T follicular helper cell (primary cell): Measurements from ENCODE around the gene RPA1.
"Not testable (repeated sequence)": the region's sequence is repeated elsewhere in the genome, so short reads cannot be mapped to it uniquely, and the experiment has no call there.

Experiments
- DNase-seq: peaks from one replicate; pipeline ENCODE4 v3.0.0-alpha.2; 2020; ENCODE audit warnings: low read depth

Gene RPA1

DNA sequence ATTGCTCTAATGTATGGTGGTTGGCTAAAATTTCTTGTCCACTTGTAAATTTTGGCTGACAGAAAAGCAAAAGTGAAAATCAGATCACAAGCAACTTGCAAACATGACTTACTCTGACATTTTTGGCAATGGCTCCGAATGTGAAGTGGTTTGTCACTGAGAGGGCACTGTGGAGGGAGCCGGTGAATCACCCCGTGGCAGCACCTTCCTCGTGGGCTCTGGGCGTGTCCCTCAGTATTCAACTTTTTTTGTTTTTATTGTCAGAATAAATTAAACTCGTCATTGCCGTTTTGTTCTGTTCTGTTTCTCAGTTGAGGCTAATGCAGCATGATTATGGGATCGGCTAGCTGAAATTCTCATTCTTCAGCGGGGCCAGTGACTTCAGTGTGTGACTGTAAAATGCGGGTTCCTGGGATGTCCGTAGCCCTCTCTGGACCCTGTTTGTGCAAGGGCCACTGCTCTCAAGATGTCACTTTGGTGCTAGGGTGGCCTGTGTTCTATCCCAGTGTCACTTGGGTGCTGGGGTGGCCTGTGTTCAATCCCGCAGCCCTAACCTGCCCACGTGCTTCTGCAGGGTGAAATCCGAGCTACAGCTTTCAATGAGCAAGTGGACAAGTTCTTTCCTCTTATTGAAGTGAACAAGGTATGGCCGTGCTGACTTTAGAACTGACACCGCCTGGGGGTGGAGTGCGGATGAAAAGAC, 48.8 kb downstream of the RPA1 start:
- no peak for DNase-seq

DNA sequence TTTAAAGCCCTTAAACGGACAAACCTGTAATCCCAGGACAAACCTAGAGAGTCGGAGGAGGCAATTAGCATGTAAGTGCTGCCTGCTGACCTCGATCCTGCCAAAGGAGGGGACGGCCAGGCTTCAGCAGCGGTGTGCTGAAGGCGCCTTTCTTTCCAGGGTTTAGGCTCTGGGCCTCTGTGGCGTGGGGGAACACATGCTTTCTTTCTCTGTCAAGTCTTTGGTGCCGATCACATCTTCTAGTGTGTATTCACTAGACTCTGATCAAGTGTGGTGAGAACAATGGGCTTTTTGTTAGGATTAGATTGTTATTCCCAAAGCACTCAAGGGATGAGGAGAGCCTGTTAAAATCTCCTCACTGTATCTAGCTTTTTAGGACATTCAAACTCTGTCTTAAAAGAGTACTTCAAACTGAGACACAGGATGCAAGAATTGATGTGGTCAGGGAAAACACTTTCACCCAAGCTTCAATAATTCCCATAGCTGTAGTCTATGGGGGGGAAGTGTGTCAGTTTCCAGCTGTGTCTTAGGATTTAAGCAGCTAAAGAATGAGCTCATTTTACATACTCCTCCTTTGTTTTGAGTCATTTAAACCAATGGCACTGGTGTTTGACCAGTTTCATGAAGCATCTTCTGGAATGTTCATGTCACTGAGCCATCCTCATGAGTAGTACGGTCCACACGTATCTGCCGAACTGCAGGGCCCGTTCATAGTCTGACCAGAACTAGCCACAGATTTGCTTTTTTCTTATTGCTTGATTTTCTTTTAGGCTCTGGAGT, 51.2 kb downstream of the RPA1 start:
- no peak for DNase-seq

DNA sequence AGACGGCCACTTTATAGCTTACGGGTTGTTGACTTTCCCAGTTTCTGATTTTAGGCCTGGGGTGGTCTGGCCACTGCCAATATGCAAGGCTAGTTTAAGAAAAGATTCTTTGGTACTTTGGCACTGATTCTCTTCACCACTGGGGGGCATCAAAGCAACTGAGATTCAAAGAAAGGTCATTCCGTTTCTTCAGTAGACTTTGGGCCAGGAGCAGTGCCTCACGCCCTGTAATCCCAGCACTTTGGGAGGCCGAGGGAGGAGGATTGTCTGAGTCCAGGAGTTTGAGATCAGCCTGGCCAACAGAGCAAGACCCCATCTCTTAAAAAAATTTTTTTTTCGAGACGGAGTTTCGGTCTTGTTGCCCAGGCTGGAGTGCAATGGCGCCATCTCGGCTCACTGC, 53.0 kb downstream of the RPA1 start:
- DNase-seq = no peak

DNA sequence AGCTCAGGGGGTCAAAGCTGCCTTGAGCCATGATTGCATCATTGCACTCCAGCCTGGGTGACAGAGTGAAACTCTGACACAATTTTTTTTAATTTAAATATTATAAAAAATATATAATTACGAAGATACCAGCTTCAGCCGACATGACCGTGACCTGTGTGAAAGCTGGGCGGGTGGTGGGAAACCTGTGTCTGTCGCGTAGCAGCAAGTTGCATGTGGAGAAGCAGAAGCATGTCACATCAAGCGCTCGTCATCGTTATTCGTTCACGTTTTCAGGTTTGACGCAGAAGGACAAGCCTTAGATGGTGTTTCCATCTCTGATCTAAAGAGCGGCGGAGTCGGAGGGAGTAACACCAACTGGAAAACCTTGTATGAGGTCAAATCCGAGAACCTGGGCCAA, 53.7 kb downstream of the RPA1 start:
- no peak for DNase-seq

DNA sequence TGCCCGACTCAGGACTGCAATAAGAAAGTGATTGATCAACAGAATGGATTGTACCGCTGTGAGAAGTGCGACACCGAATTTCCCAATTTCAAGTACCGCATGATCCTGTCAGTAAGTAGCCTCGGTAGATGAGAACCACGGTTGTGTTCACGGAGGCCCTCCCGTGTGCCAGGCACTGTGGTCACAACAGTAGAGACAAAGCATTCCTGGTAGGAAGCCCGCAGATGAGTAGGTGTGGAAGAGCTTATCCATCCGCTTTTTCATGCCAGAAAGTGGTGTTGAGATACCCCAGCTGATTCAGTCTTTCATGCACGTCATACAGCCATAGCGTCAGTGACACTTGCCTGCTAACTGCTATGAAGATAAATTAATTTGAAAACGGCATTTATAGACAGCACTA, 58.9 kb downstream of the RPA1 start:
- DNase-seq = no peak

DNA sequence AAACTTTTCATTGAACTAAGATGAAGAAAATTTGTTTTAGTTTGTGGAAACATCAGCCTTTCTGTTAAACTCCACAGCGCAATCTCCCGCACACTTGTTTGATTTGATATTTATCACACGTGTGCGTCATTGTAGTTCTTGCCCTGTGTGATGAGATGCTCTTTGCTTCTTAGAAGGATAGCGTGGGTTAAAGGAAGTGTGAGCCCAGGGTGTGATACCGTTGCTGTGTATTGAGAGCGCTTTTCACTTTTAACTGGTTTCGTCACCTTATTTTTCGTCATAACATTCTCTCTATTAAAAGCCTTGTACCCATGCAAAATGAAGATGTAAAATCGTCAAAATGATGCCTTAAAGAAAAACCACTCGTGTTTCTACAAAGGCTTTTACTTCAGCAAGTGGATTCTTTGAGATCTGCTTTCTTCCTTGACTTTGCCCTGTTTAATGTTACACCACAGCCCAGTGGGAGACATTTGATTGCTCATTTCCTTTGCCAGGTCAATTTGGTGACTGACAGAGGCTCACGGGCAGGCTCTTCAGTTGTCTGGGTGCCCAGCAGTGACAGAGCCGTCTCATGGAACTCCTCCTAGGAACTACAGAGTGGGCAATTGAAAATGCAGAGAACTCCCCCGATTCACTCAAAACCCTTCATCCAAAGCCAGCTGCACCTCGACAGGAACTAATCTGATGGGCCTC, 61.1 kb downstream of the RPA1 start:
- no peak for DNase-seq

DNA sequence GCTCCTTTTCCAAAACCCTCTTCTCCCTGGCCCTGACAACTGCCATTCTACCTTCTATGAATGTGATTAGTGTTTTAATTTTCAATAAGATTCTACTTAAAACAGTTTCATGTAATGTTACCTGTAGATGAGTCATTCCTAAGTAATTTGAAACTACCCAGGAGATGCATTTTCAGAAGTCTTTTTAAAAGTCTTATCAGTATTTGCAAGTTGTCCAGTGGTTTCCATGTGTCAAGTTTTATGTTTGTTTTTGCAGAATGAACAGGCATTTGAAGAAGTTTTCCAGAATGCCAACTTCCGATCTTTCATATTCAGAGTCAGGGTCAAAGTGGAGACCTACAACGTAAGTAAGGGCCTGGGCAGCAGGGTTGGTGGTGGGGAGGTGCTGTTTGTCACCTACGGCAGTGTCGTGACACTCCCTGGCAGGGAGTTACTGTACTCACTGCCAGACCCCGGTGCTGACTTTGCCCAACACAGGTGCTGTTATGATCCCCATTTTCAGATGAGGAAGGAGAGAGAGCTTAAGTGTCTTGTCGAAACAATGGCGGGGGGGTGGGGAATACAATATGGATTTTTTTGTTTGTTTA, 65.0 kb downstream of the RPA1 start:
- no peak for DNase-seq

DNA sequence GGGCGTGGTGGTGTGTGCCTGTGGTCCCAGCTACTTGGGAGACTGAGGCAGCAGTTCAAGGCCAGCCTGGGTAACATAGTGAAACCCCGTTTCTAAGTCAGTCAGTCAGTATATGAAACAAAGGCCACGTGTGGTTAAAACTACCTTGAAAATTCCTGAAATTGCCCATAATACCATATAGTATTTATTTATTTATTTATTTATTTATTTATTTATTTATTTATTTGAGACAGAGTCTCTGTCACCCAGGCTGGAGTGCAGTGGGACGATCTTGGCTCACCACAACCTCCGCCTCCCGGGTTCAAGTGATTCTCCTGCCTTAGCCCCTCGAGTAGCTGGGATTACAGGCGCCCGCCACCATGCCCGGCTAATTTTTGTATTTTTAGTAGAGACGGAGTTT, 65.7 kb downstream of the RPA1 start:
- not testable (repeated sequence) for DNase-seq

DNA sequence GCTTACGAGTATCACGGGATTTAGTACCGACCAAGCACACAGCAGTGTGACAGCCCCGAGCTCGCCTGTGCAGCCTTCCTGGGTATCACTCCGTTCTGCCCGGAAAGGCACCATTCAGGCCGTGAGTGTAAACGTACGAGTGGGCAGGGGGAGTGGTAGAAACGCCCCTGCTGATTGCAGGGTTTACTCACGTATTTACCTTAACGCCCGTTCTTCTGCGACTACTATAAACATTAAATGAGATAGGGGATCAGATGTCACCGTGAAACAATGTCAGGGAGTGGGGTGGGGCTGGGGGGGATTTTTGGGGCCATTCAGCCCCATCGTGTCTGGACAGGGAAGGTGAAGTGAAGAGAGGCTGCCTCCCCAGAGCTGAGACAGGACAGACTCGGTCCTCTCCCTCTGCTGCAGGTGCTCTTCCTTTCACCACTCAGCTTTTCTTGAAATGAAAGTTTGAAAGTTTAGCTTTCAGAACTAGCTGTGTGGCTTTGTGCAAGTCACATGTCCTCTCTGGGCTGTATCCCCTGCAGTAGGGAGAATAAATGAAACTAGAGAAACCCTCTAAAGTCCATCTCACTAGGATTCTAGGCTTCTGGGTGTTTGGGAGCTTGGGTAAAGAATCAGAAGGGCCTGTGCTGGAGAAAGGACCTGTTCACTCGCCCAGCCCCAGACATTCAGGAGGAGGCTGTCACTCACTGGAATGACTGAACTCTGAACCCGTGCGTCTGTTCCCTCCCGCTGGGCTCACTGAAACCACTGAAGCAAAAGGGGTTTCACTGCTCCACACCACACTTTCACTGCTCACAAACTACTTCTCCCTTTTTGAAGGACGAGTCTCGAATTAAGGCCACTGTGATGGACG, 66.7 kb downstream of the RPA1 start:
- DNase-seq = no peak

DNA sequence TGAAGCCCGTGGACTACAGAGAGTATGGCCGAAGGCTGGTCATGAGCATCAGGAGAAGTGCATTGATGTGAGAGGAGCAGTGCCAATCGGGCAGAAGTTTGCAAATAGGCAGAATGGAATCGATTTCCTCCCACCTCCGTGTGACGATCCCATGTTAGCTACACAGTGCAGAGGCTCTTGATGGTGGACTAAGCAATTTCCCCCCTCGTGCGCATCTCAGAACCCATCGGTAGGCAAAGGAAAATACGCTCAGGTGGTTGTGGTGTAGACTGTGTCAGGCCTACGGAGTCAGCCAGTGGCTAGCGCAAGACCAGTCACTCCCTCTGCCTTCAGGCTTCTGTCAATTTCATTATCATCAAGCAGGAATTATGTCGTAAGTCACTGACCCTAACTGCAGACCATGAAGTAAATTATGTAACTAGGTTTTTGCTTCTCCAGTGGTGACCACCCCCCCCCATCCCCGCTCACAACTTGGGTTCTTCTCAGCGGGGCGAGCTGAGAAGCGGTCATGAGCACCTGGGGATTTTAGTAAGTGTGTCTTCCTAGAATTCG, 67.4 kb downstream of the RPA1 start:
- no peak for DNase-seq

DNA sequence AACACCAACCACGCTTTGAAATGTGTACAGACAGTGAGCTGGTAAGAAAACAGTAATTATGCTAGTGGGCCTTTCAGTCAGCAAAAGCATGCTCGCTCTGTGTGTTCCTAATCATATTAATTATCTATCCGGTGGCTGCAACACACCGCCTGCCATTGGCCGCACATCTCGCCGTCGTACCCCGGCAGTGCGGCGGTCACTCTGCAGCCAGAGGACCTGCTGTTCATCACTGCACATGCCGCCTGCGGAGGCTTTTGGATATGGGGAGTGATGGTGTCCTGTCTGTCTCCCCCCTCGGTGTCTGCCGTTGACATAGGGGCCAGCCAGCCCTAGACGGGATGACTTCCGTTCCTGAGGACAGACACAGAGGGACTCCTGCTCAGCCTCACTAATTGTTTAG, 68.5 kb downstream of the RPA1 start:
- DNase-seq = no peak

DNA sequence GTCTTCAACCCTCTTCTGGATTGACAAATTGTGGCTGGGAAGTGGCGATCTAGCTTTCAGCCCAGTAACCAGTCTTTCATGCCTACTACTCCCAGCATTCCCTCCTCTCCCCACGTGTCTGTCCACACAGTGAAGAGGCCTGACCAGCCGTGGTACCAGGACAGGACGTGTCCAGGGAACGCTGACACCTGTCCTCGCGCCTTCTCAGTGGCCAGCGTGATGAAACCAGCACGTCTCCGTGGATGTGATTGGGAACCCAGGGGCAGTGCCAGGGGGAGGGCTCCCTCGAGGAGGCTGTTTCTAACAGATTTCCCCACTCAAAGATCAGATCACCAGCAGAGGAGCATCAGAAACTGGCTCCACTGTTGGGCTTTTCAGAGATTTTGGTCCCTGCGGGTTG, 69.1 kb downstream of the RPA1 start:
- no peak for DNase-seq

DNA sequence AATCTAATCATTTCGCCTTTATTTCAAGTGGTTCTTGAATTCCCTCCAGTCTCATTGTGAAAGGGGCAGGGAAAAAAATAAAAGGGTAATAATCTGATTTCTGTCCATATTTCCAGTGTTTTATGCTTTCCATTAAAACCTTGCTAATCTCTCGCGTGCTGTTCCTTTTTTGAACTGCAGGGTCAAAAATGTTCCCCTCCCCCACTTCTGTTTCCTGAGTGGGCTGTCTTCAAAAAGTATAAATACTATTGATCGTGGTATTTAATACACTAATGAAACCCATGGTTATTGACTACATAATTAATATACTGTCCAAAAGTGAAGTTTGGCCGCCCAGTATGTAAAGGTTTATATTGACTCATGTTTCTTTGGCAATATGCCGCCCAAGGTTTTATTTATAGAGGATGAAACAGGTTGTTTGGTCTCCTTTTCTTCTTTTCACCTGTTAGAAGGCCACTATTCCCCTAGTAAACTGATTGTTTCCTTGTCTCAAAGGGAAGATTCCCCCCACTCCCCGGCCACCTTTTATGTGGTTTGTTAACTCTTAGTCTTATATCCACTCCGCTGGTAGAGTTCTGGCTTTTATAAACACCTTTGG, 69.7 kb downstream of the RPA1 start:
- no peak for DNase-seq

DNA sequence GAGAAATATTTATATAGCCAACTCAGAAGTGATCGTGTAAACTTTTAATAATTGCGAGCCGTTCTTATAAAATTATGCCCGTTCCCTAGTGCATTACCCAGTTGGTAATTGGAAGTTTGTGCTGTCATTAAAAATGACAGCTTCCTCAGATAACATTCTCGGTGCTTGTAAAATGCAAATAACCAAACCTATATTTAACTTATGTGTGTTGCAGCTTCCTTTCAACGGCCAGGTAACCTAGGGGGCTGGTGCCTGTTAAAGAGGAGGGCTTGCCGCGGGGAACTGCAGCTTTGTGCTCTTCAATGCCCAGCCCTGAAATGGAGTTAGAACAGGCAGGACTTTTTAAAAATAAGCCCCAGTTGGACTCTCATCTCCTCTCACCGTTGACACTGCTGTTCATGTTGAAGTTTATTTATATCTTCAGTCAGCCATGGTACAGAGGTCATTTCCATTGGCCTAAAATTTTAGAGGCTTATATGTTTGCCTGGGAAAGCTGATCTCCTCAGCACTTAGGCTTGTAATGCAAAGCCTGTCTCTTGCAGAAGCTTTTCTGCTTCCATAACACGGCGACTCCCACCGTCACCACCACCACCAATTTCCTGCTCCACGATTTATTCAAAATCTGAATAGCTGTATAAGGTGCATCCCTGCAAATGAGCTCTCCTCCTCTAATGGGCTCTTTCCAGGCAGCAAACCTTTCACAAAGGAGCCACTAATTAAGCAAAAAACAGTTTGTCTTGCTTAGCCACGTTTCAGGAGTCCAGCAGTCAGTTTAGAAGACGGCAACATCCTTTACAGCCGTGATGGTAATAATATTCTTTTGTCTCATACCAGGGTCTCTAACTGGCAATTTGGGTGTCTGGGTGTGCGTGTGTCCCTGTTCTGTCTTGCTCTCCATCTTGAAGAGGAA, 74.7 kb downstream of the RPA1 start:
- no peak for DNase-seq

DNA sequence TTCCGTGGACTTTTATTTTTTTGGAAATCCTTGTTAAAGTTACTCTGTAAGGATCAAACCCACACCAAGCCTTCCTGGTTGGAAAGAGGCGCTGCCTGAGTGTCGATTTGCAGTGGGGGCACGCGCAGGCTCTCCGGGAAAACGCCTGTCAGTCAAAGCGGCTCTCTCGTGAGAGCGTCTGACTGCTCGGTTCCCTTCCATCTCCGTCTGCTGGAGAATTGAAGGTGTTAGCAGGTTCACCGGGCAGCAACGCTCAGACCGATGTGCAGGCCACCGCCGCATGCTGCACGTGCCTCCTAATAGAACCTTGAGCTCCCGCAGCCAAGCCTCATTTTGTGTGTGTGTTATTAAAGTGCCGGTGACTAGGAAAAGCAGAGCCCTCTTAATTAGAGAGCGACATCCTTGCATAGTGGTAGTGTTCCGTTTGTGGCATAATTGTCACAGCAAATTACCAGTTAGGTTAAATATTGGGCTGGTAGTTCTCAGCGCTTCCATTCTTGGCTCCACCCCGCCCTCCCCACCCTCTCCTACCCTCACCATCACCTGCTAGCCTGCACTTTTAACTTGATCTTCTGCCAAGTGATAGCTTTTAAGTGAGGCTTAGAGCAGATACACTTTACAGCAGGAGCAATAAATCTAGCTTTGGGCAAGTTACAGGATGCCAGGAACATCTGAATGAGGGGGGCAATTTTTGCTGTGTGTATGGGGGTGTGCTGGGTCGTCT, 75.5 kb downstream of the RPA1 start:
- DNase-seq = no peak

DNA sequence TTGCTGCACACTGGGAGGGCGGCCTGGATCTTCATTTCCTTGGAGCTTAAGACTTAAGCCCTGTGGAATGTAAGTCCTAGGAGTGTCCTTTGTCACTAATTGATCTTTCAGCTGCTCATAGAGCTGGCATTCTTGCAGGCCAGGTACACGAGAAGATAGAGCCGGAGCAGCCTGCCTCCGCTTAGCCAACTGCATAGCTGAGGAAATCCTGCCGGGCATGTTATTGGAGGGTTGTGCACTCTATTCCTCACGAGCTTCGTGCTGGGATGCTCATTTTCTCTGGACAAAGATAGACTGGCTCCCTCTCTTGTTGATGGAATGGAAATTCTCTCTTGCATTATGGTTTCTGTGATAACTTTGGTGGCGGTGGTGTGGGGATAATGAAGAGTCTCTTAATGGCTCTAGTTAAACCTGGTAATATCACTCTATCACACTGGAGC, 76.9 kb downstream of the RPA1 start:
- DNase-seq = no peak

DNA sequence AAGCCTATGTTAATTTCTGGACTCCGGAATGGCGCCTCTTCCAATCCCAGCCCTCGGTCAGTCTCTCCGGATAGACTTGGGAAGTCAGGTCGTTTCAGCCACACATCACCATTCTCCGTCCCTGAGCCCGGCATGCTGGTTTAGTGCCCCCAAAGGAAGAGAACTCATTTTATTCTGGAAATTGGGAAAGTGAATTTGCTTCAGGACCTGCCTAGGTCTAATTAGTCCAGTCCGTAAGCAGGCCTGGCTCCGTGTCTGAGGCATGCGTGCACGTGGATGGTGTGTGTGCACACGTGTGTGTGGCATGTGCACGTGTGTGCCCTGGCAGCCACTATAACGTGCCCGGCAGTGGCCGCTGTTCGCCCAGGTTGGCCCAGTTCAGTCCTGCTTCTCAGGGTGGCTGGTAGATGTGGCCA, 77.4 kb downstream of the RPA1 start:
- DNase-seq = no peak

DNA sequence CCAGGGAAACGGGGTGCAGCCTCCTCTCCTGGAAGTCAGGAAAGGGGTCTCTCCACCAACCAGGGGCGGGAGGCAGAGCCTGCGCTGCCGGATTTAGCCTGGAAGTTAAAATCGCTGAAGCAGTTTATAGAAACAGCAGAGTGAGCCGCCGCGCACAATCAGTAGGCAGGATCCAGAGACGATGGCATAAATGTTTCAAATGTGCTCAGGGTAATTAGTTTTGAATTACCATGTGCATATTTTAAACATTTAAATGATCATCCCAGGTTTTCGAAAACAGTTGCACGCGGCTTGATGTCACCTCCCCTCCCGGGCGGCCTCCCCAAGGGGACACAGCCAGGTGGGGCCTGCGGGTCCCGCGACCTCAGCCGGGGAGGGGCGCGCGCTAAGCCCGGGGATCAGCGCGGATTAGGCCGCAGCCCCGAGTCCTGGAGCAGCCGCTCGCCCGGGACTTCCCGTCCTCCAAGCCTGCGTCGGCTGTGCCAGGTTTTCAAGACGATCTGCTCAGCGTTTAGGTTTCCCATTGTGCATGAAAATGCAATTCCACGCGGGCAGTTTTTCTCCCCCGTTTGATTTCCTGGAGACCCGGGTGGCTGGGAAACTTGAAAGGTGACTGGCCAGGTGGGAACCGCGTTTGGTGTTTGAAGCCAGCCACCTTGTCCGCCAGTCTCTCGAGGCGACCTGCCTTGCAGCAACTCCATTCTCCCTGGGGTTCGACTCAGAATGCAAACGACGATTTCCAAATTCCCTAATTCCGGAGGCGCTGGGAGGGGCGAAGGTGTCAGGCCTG, 78.3 kb downstream of the RPA1 start:
- DNase-seq = no peak
